Measurements from ENCODE around the gene SELE.

GRCh38 chr1:169690489-169690888 is 43.4 kb downstream of the SELE start:
- TF ChIP-seq ELK1 (IDR thresholded peaks at IDR 0.05; ENCODE audit: borderline replicate concordance, low read depth, low read length) (no peak), CTCF (conservative IDR thresholded peaks at IDR 0.05; ENCODE audit: low read depth, low read length) (no peak), BHLHE40 (IDR thresholded peaks at IDR 0.05; ENCODE audit: low read depth, low read length) (no peak), FOS (IDR thresholded peaks at IDR 0.05; ENCODE audit: low read depth, low read length) (no peak), SMC3 (IDR thresholded peaks at IDR 0.05; ENCODE audit: low read depth, low read length) (no peak), USF2 (IDR thresholded peaks at IDR 0.05; ENCODE audit: low read depth, low read length) (no peak), CHD1 (IDR thresholded peaks at IDR 0.05; ENCODE audit: low read depth, low read length) (no peak), POLR2A (IDR thresholded peaks at IDR 0.05; ENCODE audit: low read depth, low read length) (no peak), CEBPB (IDR thresholded peaks at IDR 0.05; ENCODE audit: low read depth, low read length) (no peak)

Data from IMR-90 (cell line).